NB4 (cell line): ENCODE data around the gene LZTFL1.

Source experiments
- POLR2A ChIP-seq: IDR thresholded peaks from 2 replicates; pipeline ENCODE4 v1.6.1; 2011; ENCODE audit warnings: mild to moderate bottlenecking; ENCODE audit not compliant: insufficient read length; ENCODE audit errors: extremely low read depth
- TF ChIP-seq, protein P1 (sequence below): IDR thresholded peaks from one replicate; pipeline ENCODE4 v1.5.1; 2012; ENCODE audit warnings: low read depth, low read length

DNA sequence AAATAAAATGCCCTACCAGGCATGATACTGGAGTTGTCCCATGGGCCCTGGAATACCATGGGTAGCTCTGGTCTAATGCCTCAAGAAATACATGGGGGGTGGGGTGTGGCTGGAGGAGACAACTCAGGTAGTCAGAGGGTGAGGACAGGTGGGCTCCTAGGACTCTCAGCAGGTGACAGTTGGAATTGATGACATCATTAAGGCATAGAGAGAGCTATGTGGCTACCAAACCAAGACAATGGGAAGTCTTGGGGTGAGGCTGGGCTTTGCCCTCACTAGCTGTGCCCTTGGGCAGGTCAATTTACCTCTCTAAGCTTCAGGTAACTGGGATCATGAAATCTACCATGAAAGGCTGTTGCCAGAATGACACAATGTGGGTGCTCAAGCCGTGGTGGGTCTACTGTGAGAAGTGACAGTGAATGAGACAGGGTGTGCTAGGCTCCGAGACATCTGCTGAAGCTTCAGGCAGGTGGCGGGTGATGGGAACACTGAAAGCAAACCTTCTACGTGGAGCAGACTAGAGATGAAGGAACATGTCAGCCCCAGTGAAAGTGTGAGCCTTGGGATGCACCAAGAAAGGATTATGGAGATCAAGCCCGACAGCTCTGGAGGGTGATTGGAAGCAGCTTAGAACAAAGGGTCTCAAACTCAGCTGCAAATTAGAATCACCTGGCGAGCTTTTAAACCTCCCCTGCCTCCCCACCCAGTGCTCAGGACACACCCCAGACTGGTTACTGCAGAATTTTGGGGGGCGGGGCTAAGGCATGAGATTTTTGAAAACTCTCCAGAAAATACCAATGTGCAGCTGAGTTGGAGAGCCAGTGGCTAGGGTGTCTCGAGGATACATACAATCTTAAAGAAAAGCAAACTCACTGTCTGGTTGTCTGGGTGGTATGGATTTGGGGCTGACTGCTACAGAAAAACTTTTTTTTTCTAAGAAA is 67.1 kb downstream of the LZTFL1 start:
- TF ChIP-seq, protein P1, sequence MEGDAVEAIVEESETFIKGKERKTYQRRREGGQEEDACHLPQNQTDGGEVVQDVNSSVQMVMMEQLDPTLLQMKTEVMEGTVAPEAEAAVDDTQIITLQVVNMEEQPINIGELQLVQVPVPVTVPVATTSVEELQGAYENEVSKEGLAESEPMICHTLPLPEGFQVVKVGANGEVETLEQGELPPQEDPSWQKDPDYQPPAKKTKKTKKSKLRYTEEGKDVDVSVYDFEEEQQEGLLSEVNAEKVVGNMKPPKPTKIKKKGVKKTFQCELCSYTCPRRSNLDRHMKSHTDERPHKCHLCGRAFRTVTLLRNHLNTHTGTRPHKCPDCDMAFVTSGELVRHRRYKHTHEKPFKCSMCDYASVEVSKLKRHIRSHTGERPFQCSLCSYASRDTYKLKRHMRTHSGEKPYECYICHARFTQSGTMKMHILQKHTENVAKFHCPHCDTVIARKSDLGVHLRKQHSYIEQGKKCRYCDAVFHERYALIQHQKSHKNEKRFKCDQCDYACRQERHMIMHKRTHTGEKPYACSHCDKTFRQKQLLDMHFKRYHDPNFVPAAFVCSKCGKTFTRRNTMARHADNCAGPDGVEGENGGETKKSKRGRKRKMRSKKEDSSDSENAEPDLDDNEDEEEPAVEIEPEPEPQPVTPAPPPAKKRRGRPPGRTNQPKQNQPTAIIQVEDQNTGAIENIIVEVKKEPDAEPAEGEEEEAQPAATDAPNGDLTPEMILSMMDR = no peak
- TF ChIP-seq POLR2A = no peak
